OCI-LY1 (cell line): ENCODE data around the gene REEP6.

ENCODE experiments used
- H2AFZ ChIP-seq: fragments of 200-600 bp; sonication (generic), shearing (Covaris generic); 2 replicates; pipeline ENCODE4 v1.6.0; 2014; ENCODE audit warnings: antibody characterized with exemption, mild to moderate bottlenecking, low read length
- H3F3A ChIP-seq: fragments of 200-600 bp; sonication (generic), shearing (Covaris generic); 2 replicates; pipeline ENCODE4 v1.6.0; 2014; ENCODE audit warnings: mild to moderate bottlenecking, antibody characterized with exemption, low read length, moderate library complexity; ENCODE audit not compliant: insufficient read depth
- H3K27ac ChIP-seq: fragments of 200-600 bp; sonication (generic); 2 replicates; pipeline ENCODE4 v1.5.1; 2014; ENCODE audit warnings: low read length, mixed run types, mild to moderate bottlenecking, low read depth; ENCODE audit not compliant: poor library complexity, severe bottlenecking
- H3K27me3 ChIP-seq: fragments of 200-600 bp; sonication (generic); 2 replicates; pipeline ENCODE4 v1.6.0; 2014; ENCODE audit warnings: antibody characterized with exemption, mild to moderate bottlenecking, low read length, moderate library complexity; ENCODE audit not compliant: insufficient read depth
- H3K36me3 ChIP-seq: fragments of 200-600 bp; sonication (generic); 2 replicates; pipeline ENCODE4 v1.6.1; 2014; ENCODE audit warnings: mild to moderate bottlenecking, antibody characterized with exemption, low read length, moderate library complexity, mixed read lengths; ENCODE audit not compliant: insufficient read depth
- H3K4me1 ChIP-seq: fragments of 200-600 bp; sonication (generic); 2 replicates; pipeline ENCODE4 v1.5.1; 2014; ENCODE audit warnings: mild to moderate bottlenecking, low read length, moderate library complexity; ENCODE audit not compliant: insufficient read depth, severe bottlenecking
- H3K4me2 ChIP-seq: fragments of 200-600 bp; sonication (generic), shearing (Covaris generic); 2 replicates; pipeline ENCODE4 v1.6.1; 2014; ENCODE audit warnings: low read length
- H3K4me3 ChIP-seq: fragments of 200-600 bp; sonication (generic); 2 replicates; pipeline ENCODE4 v1.5.1; 2014; ENCODE audit warnings: low read length, low read depth, mild to moderate bottlenecking, mixed read lengths; ENCODE audit not compliant: poor library complexity, severe bottlenecking
- H3K79me2 ChIP-seq: fragments of 200-600 bp; shearing (Covaris generic); 2 replicates; pipeline ENCODE4 v1.6.1; 2016; ENCODE audit warnings: mixed run types, low read length, mixed read lengths; ENCODE audit not compliant: insufficient read depth
- H3K9ac ChIP-seq: fragments of 200-600 bp; sonication (generic), shearing (Covaris generic); 2 replicates; pipeline ENCODE4 v1.6.1; 2014; ENCODE audit warnings: mild to moderate bottlenecking, low read length, mixed read lengths
- H3K9me2 ChIP-seq: fragments of 200-600 bp; sonication (generic), shearing (Covaris generic); 2 replicates; pipeline ENCODE4 v1.6.1; 2014; ENCODE audit warnings: low read depth, mild to moderate bottlenecking, low read length, mixed read lengths
- H3K9me3 ChIP-seq: fragments of 200-600 bp; shearing (Covaris generic); 2 replicates; pipeline ENCODE4 v1.6.1; 2014; ENCODE audit warnings: low read length, mixed read lengths
- H4K20me1 ChIP-seq: fragments of 200-600 bp; sonication (generic), shearing (Covaris generic); 2 replicates; pipeline ENCODE4 v1.6.0; 2016; ENCODE audit warnings: mild to moderate bottlenecking, low read length; ENCODE audit not compliant: insufficient read depth
- EZH2 ChIP-seq: fragments of 200-600 bp; sonication (generic), shearing (Covaris generic); IDR thresholded peaks from 2 replicates; pipeline ENCODE4 v1.8.0; 2017; ENCODE audit warnings: borderline replicate concordance, mixed run types, mild to moderate bottlenecking, antibody characterized with exemption, low read length, moderate library complexity, mixed read lengths
- TF ChIP-seq, protein P1 (sequence below): fragments of 200-600 bp; sonication (generic), shearing (Covaris generic); IDR thresholded peaks from 2 replicates; pipeline ENCODE4 v1.5.1; 2017; ENCODE audit warnings: mild to moderate bottlenecking, antibody characterized with exemption, low read length, moderate library complexity, mixed read lengths

REEP6 gene

DNA sequence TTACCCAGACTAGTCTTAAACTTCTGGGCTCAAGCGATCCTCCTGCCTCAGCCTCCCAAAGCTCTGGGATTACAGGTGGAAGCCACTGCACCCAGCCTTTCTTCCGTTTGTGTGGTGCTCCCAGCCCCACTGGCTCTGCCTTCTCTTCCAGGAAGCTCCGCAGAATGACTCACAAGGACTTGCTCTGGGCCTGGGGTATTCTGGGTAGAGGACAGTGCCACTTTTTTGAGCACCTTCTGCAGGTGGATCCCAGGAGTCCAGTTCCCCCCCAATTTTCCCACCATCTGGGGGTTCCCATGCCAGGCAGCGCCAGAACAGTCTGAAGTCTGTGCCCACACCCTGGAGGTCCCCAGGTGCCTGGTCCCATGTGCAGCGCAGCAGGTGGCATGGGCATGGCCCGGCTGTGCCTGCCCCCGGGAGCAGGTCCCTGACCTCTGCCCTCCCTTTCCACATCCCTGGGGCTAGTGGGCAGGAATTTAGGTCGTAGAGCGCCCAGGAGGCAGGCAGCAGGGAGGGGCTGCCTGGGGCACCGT lies 1.6 kb downstream of the REEP6 start:
- H3K4me1 ChIP-seq = peaks cover 13% of the 10 kb centered on the region
- no peaks in the 10 kb centered on the region for H3K36me3 ChIP-seq
- H3K9me3 ChIP-seq = no peaks in the 10 kb centered on the region
- TF ChIP-seq EZH2 = no peak
- TF ChIP-seq, protein P1, sequence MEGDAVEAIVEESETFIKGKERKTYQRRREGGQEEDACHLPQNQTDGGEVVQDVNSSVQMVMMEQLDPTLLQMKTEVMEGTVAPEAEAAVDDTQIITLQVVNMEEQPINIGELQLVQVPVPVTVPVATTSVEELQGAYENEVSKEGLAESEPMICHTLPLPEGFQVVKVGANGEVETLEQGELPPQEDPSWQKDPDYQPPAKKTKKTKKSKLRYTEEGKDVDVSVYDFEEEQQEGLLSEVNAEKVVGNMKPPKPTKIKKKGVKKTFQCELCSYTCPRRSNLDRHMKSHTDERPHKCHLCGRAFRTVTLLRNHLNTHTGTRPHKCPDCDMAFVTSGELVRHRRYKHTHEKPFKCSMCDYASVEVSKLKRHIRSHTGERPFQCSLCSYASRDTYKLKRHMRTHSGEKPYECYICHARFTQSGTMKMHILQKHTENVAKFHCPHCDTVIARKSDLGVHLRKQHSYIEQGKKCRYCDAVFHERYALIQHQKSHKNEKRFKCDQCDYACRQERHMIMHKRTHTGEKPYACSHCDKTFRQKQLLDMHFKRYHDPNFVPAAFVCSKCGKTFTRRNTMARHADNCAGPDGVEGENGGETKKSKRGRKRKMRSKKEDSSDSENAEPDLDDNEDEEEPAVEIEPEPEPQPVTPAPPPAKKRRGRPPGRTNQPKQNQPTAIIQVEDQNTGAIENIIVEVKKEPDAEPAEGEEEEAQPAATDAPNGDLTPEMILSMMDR = no peak
- H3K27me3 ChIP-seq = no peaks in the 10 kb centered on the region
- no peak overlapping the region for H2AFZ ChIP-seq
- H4K20me1 ChIP-seq = no peaks in the 10 kb centered on the region
- H3K4me3 ChIP-seq = no peak overlapping the region
- H3K79me2 ChIP-seq = no peaks in the 10 kb centered on the region
- H3K9me2 ChIP-seq = no peaks in the 10 kb centered on the region
- no peak overlapping the region for H3K4me2 ChIP-seq
- H3K27ac ChIP-seq = no peak overlapping the region
- no peaks in the 10 kb centered on the region for H3F3A ChIP-seq
- H3K9ac ChIP-seq = no peak overlapping the region

- Histone ChIP-seq H3K27ac (no peak overlapping the region), H3K27me3 (no peaks in the 10 kb centered on the region), H3K9me2 (no peaks in the 10 kb centered on the region), H3K79me2 (no peaks in the 10 kb centered on the region), H2AFZ (no peak overlapping the region), H3K4me1 (peaks cover 12% of the 10 kb centered on the region), H3K36me3 (no peaks in the 10 kb centered on the region), H3K9me3 (no peaks in the 10 kb centered on the region), H3K9ac (no peak overlapping the region), H4K20me1 (no peaks in the 10 kb centered on the region), H3F3A (no peaks in the 10 kb centered on the region), H3K4me3 (no peak overlapping the region), H3K4me2 (no peak overlapping the region)
- TF ChIP-seq EZH2 = no peak
- TF ChIP-seq, protein P1 = no peak
These were observed 3.3 kb downstream of the REEP6 start for GRCh38 chr19:1494115-1494815.

GRCh38 chr19:1495051-1495798 lies 4.2 kb downstream of the REEP6 start:
- Histone ChIP-seq H3K36me3 (no peaks in the 10 kb centered on the region), H3K4me3 (no peak overlapping the region), H3K9ac (no peak overlapping the region), H3K9me3 (no peaks in the 10 kb centered on the region), H3K9me2 (no peaks in the 10 kb centered on the region), H3K27ac (no peak overlapping the region), H3F3A (no peaks in the 10 kb centered on the region), H3K4me1 (peaks cover 3% of the 10 kb centered on the region), H3K27me3 (no peaks in the 10 kb centered on the region), H3K4me2 (no peak overlapping the region), H4K20me1 (no peaks in the 10 kb centered on the region), H2AFZ (no peak overlapping the region), H3K79me2 (no peaks in the 10 kb centered on the region)
- no peak for TF ChIP-seq EZH2
- TF ChIP-seq, protein P1 = no peak
